Type B pancreatic cell (in vitro differentiated cells): Measurements from ENCODE around the gene PRSS21. TPM values are rescaled to one million over a fixed set of nuclear protein-coding genes. Genes with fewer than 3 reads are reported as not detected.

Source experiments
- DNase-seq: peaks from one replicate; pipeline ENCODE4 v3.0.0; 2021; ENCODE audit warnings: mixed read lengths; ENCODE audit not compliant: unreplicated experiment; ENCODE audit errors: extremely low spot score
- H3K27ac Mint-ChIP-seq: 2 replicates; pipeline ENCODE4 v1.8.0; 2021; ENCODE audit warnings: mild to moderate bottlenecking, mixed read lengths
- H3K27me3 Mint-ChIP-seq: 2 replicates; pipeline ENCODE4 v1.8.0; 2021; ENCODE audit warnings: mixed read lengths
- H3K36me3 Mint-ChIP-seq: 2 replicates; pipeline ENCODE4 v1.8.0; 2021; ENCODE audit warnings: mixed read lengths
- H3K4me1 Mint-ChIP-seq: one replicate; pipeline ENCODE4 v1.8.0; 2021; ENCODE audit warnings: mixed read lengths; ENCODE audit not compliant: unreplicated experiment
- H3K4me3 Mint-ChIP-seq: 2 replicates; pipeline ENCODE4 v1.8.0; 2021; ENCODE audit warnings: mild to moderate bottlenecking, mixed read lengths
- H3K9me3 Mint-ChIP-seq: 2 replicates; pipeline ENCODE4 v1.8.0; 2021; ENCODE audit warnings: mixed read lengths
- total RNA-seq: library from RNA; stranded (reverse); gene quantifications from 2 replicates; pipeline ENCODE4 v1.2.1, GENCODE V29; 2021; ENCODE audit warnings: low replicate concordance
- TF ChIP-seq, protein P1 (sequence below): fragments of 200-600 bp; sonication (generic); conservative IDR thresholded peaks from 2 replicates; pipeline ENCODE4 v1.5.0; 2021; ENCODE audit warnings: antibody characterized with exemption, mild to moderate bottlenecking

Gene PRSS21
- total RNA-seq, 1 donor from 2014 or later = not detected

DNA sequence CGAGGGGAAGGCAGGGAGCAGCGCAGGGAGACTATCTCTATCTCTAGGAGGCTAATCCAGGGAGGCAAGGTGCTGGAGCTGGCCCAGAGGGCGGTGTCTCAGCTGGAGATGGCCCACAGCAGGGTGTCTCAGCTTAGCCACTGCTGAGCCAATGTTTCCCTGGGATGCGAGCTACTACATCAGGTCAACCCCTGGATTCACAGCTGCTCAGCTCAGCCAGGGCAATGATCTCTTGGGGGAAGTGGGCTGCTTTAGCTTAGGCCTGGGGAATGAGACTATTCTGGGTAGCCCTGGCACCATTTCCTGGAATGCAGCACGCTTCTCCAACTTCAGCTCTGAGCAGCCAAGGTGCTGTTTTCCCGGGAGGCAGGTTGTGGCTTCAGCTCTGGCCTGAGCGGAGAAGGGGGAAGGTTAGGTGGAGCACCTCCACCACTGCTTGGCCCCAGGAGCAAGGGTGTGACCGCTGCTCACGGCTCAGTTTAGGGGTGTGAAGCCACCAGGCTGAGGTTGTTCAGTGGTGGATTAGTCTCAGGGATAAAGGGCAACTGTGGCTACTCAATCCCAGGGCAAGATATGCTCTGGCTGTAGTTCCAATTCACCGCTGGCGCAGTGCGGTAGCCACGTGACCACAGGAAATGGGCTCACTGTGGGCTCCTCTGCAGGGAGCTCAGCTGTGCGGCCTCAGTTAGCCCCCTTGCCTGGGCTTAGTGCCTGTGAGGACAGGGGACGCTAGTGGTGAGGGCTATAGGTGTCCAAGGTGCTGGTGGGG, 5.2 kb upstream of the PRSS21 start:
- Mint-ChIP-seq H3K27me3 (peaks cover 29% of the 10 kb centered on the region), H3K9me3 (no peaks in the 10 kb centered on the region), H3K4me3 (no peak overlapping the region), H3K27ac (no peak overlapping the region), H3K4me1 (peaks cover 4% of the 10 kb centered on the region), H3K36me3 (no peaks in the 10 kb centered on the region)
- no peak for DNase-seq
- TF ChIP-seq, protein P1, sequence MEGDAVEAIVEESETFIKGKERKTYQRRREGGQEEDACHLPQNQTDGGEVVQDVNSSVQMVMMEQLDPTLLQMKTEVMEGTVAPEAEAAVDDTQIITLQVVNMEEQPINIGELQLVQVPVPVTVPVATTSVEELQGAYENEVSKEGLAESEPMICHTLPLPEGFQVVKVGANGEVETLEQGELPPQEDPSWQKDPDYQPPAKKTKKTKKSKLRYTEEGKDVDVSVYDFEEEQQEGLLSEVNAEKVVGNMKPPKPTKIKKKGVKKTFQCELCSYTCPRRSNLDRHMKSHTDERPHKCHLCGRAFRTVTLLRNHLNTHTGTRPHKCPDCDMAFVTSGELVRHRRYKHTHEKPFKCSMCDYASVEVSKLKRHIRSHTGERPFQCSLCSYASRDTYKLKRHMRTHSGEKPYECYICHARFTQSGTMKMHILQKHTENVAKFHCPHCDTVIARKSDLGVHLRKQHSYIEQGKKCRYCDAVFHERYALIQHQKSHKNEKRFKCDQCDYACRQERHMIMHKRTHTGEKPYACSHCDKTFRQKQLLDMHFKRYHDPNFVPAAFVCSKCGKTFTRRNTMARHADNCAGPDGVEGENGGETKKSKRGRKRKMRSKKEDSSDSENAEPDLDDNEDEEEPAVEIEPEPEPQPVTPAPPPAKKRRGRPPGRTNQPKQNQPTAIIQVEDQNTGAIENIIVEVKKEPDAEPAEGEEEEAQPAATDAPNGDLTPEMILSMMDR = no peak

GRCh38 chr16:2813771-2814221, 3.2 kb upstream of the PRSS21 start:
- Mint-ChIP-seq H3K36me3 (no peaks in the 10 kb centered on the region), H3K27ac (no peak overlapping the region), H3K27me3 (peaks cover 22% of the 10 kb centered on the region), H3K9me3 (no peaks in the 10 kb centered on the region), H3K4me1 (peaks cover 4% of the 10 kb centered on the region), H3K4me3 (no peak overlapping the region)
- TF ChIP-seq, protein P1 = no peak
- DNase-seq = no peak

- Mint-ChIP-seq H3K27me3 (peaks cover 14% of the 10 kb centered on the region), H3K4me3 (no peak overlapping the region), H3K9me3 (no peaks in the 10 kb centered on the region), H3K4me1 (peaks cover 4% of the 10 kb centered on the region), H3K36me3 (no peaks in the 10 kb centered on the region), H3K27ac (no peak overlapping the region)
- TF ChIP-seq, protein P1 = no peak
- DNase-seq = no peak
Observed at GRCh38 chr16:2814551-2815298, 2.3 kb upstream of the PRSS21 start.

DNA sequence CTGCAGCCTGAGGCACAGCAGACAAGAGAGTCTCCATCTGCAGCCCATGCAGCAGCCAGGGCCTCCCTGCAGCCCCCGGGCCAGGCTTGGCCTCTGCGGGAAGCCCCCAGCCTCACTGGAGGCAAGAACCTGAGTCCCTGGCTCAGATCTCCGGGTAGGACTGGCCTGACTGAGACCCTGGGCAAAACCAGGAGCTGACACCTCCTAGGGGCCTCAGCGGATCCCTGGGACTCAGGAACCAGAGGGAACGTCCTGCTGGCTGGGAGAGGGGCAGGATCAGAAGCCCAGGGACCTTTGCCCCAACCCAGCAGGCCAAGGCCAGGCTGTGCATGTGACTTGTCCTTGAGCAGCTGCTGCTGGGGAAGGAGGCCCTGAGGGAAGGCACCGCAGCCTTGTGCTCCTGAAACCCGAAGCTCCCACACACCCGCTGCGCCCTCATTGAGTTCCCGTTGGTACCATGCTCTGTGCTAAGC, 1.7 kb upstream of the PRSS21 start:
- DNase-seq = no peak
- H3K27ac Mint-ChIP-seq = no peak overlapping the region
- no peak overlapping the region for H3K4me3 Mint-ChIP-seq
- H3K36me3 Mint-ChIP-seq = no peaks in the 10 kb centered on the region
- no peaks in the 10 kb centered on the region for H3K9me3 Mint-ChIP-seq
- peaks cover 4% of the 10 kb centered on the region for H3K4me1 Mint-ChIP-seq
- TF ChIP-seq, protein P1 = no peak
- peaks cover 9% of the 10 kb centered on the region for H3K27me3 Mint-ChIP-seq

- TF ChIP-seq, protein P1 = no peak
- Mint-ChIP-seq H3K4me3 (no peak overlapping the region), H3K27ac (no peak overlapping the region), H3K36me3 (no peaks in the 10 kb centered on the region), H3K9me3 (no peaks in the 10 kb centered on the region), H3K4me1 (peaks cover 4% of the 10 kb centered on the region), H3K27me3 (peaks cover 5% of the 10 kb centered on the region)
- DNase-seq = peak; percentile 68
Observed at GRCh38 chr16:2817340-2818271, 569 bp downstream of the PRSS21 start.
